GM12878 (cell line): ENCODE measurements around the gene COX6B1. TPM values are rescaled to one million over a fixed set of nuclear protein-coding genes. Genes with fewer than 3 reads are reported as not detected.
A peak's percentile ranks its signal among the peaks of the same experiment; 100 is the strongest.

Experiments
- BACH1 ChIP-seq: fragments of 450-650 bp; IDR thresholded peaks from 2 replicates; pipeline ENCODE4 v1.6.1; 2017; ENCODE audit warnings: mild to moderate bottlenecking, borderline replicate concordance
- BHLHE40 ChIP-seq, 2 experiments: fragments of 450-650 bp in 1 of 2; IDR thresholded peaks; 2 replicates each; pipeline ENCODE4 v1.6.1; 2011 to 2017; ENCODE audit warnings: low read depth in 2 of 2, borderline replicate concordance in 1 of 2, improper control_type of control experiment in 1 of 2, low read length in 1 of 2, mild to moderate bottlenecking in 1 of 2
- CHD4 ChIP-seq: fragments of 200-600 bp; sonication (generic); IDR thresholded peaks from 2 replicates; pipeline ENCODE4 v1.6.1; 2016; ENCODE audit warnings: mild to moderate bottlenecking
- EED ChIP-seq: sonication (generic); IDR thresholded peaks from 2 replicates; pipeline ENCODE4 v1.6.1; 2016; ENCODE audit warnings: antibody characterized with exemption, low read depth
- EP300 ChIP-seq, 2 experiments: fragments of 150-350 bp in 1 of 2; IDR thresholded peaks; 2 replicates each; pipeline ENCODE4 v1.6.1; 2011 to 2012; ENCODE audit warnings: low read depth in 2 of 2, low read length in 2 of 2, borderline replicate concordance in 1 of 2, improper control_type of control experiment in 1 of 2, inconsistent platforms in 1 of 2; ENCODE audit not compliant: control insufficient read depth in 1 of 2
- HDAC6 ChIP-seq: fragments of 200-600 bp; sonication (generic); IDR thresholded peaks from one replicate; pipeline ENCODE4 v1.8.0; 2017; ENCODE audit warnings: antibody characterized with exemption; ENCODE audit not compliant: unreplicated experiment
- MTA2 ChIP-seq: fragments of 450-650 bp; IDR thresholded peaks from 2 replicates; pipeline ENCODE4 v1.6.1; 2016; ENCODE audit warnings: low read depth, mild to moderate bottlenecking, moderate library complexity
- NR2C1 ChIP-seq: fragments of 450-650 bp; IDR thresholded peaks from 2 replicates; pipeline ENCODE4 v1.6.1; 2017; ENCODE audit warnings: antibody characterized with exemption, mild to moderate bottlenecking, moderate library complexity
- PAX5 ChIP-seq: IDR thresholded peaks from 2 replicates; pipeline ENCODE4 v1.6.1; 2011; ENCODE audit warnings: low read depth, low read length, borderline replicate concordance
- PAX8 ChIP-seq: fragments of 450-650 bp; IDR thresholded peaks from 2 replicates; pipeline ENCODE4 v1.6.1; 2017; ENCODE audit warnings: mild to moderate bottlenecking, moderate library complexity
- PBX3 ChIP-seq: IDR thresholded peaks from 2 replicates; pipeline ENCODE4 v1.6.1; 2011; ENCODE audit warnings: mild to moderate bottlenecking, low read depth, low read length, moderate library complexity; ENCODE audit not compliant: insufficient replicate concordance
- RAD21 ChIP-seq: IDR thresholded peaks from 2 replicates; pipeline ENCODE4 v1.6.1; 2011; ENCODE audit warnings: mild to moderate bottlenecking, low read depth, low read length, moderate library complexity; ENCODE audit not compliant: insufficient read depth
- RBBP5 ChIP-seq: fragments of 200-600 bp; sonication (generic); conservative IDR thresholded peaks from 2 replicates; pipeline ENCODE4 v1.6.1; 2016
- SMAD1 ChIP-seq: fragments of 450-650 bp; IDR thresholded peaks from 2 replicates; pipeline ENCODE4 v1.6.1; 2018; ENCODE audit warnings: mild to moderate bottlenecking, low read depth; ENCODE audit not compliant: partially characterized antibody
- SMAD5 ChIP-seq: IDR thresholded peaks from 2 replicates; pipeline ENCODE4 v1.6.1; 2016; ENCODE audit warnings: antibody characterized with exemption, low read depth
- STAT3 ChIP-seq: IDR thresholded peaks from 2 replicates; pipeline ENCODE4 v1.6.1; 2011; ENCODE audit warnings: low read depth, low read length, improper control_type of control experiment
- YY1 ChIP-seq: IDR thresholded peaks from 2 replicates; pipeline ENCODE4 v1.6.1; 2011; ENCODE audit warnings: low read depth, mild to moderate bottlenecking, low read length
- ZBTB33 ChIP-seq: fragments of 450-650 bp; IDR thresholded peaks from 2 replicates; pipeline ENCODE4 v1.6.1; 2017; ENCODE audit warnings: mild to moderate bottlenecking
- ZNF207 ChIP-seq: fragments of 450-650 bp; IDR thresholded peaks from 2 replicates; pipeline ENCODE4 v1.6.1; 2014; ENCODE audit warnings: antibody characterized with exemption, mild to moderate bottlenecking, borderline replicate concordance
- ZSCAN29 ChIP-seq: fragments of 450-650 bp; IDR thresholded peaks from 2 replicates; pipeline ENCODE4 v1.6.1; 2017; ENCODE audit warnings: mild to moderate bottlenecking, moderate library complexity
- polyA plus RNA-seq, 11 experiments: library from polyadenylated mRNA; depleted of rRNA in 4 of 11; unstranded in 6 of 11; stranded (reverse) in 5 of 11; fragments of >200 nt; fragmentation: Nextera tagmentation in 4 of 11; fragmentation: Illumina TruSeq in 1 of 11; extraction: Ambion mirVana in 4 of 11; extraction: Trizol in 1 of 11; gene quantifications; 1 replicate in 1 of 11; 2 replicates in 10 of 11; pipeline versions ENCODE4 v1.2.1 to v1.2.3, GENCODE V29; 2011 to 2016; ENCODE audit warnings: inconsistent platforms in 2 of 11, missing spikeins in 2 of 11, low read depth in 1 of 11
- total RNA-seq, 4 experiments: library from RNA; depleted of rRNA in 3 of 4; stranded (reverse); fragments of >200 nt in 3 of 4; fragmentation: Illumina TruSeq in 1 of 4; extraction: Trizol in 1 of 4; gene quantifications; 2 replicates each; pipeline versions ENCODE4 v1.2.1 to v1.2.3, GENCODE V29; 2013 to 2021
- TF ChIP-seq, protein P1 (sequence below): fragments of 450-650 bp; IDR thresholded peaks from 2 replicates; pipeline ENCODE4 v1.6.1; 2014; ENCODE audit warnings: mild to moderate bottlenecking
- TF ChIP-seq, protein P2 (sequence below): IDR thresholded peaks from 2 replicates; pipeline ENCODE4 v1.6.1; 2011; ENCODE audit warnings: borderline replicate concordance, low read depth, mild to moderate bottlenecking, moderate library complexity, mixed read lengths, low read length; ENCODE audit not compliant: insufficient read depth; ENCODE audit errors: extremely low read length
- TF ChIP-seq, protein P3 (sequence below): IDR thresholded peaks from 2 replicates; pipeline ENCODE4 v1.6.1; 2012; ENCODE audit warnings: low read depth, low read length, improper control_type of control experiment
- TF ChIP-seq, protein P4 (sequence below): fragments of 450-650 bp; IDR thresholded peaks from 2 replicates; pipeline ENCODE4 v1.6.1; 2017; ENCODE audit warnings: mild to moderate bottlenecking, low read depth, inconsistent platforms; ENCODE audit not compliant: poor library complexity, severe bottlenecking

COX6B1 gene
- total and polyA plus RNA-seq, 10 of the 15 experiments (the other 5 are each of a cell fraction or from before 2014, with no cell fraction given) = 500 to 1,700 (median 862) TPM

- TF ChIP-seq STAT3 (no peak), RAD21 (no peak), MTA2 (0 out of 2 replicates have a peak, but pooled peaks have one; percentile 14), SMAD1 (no peak), PBX3 (no peak), NR2C1 (no peak), ZSCAN29 (no peak), BHLHE40 (IDR thresholded peaks at IDR 0.05; ENCODE audit: borderline replicate concordance in 1 of 2, low read depth in 2 of 2, low read length in 1 of 2) (peak; percentile 19 to 51; a peak in 1 of 4 replicates), PAX8 (no peak), CHD4 (no peak), BACH1 (no peak), HDAC6 (no peak), RBBP5 (no peak), EED (no peak), YY1 (no peak), SMAD5 (no peak), ZNF207 (no peak), PAX5 (no peak), ZBTB33 (no peak), EP300 (IDR thresholded peaks at IDR 0.05; ENCODE audit: borderline replicate concordance in 1 of 2, control insufficient read depth in 1 of 2, low read depth in 2 of 2, low read length in 2 of 2) (no peak; a peak in 1 of 4 replicates)
- TF ChIP-seq, protein P1, sequence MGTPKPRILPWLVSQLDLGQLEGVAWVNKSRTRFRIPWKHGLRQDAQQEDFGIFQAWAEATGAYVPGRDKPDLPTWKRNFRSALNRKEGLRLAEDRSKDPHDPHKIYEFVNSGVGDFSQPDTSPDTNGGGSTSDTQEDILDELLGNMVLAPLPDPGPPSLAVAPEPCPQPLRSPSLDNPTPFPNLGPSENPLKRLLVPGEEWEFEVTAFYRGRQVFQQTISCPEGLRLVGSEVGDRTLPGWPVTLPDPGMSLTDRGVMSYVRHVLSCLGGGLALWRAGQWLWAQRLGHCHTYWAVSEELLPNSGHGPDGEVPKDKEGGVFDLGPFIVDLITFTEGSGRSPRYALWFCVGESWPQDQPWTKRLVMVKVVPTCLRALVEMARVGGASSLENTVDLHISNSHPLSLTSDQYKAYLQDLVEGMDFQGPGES = no peak
- TF ChIP-seq, protein P2, sequence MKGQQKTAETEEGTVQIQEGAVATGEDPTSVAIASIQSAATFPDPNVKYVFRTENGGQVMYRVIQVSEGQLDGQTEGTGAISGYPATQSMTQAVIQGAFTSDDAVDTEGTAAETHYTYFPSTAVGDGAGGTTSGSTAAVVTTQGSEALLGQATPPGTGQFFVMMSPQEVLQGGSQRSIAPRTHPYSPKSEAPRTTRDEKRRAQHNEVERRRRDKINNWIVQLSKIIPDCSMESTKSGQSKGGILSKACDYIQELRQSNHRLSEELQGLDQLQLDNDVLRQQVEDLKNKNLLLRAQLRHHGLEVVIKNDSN = no peak
- TF ChIP-seq, protein P3, sequence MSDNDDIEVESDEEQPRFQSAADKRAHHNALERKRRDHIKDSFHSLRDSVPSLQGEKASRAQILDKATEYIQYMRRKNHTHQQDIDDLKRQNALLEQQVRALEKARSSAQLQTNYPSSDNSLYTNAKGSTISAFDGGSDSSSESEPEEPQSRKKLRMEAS = no peak
- TF ChIP-seq, protein P4, sequence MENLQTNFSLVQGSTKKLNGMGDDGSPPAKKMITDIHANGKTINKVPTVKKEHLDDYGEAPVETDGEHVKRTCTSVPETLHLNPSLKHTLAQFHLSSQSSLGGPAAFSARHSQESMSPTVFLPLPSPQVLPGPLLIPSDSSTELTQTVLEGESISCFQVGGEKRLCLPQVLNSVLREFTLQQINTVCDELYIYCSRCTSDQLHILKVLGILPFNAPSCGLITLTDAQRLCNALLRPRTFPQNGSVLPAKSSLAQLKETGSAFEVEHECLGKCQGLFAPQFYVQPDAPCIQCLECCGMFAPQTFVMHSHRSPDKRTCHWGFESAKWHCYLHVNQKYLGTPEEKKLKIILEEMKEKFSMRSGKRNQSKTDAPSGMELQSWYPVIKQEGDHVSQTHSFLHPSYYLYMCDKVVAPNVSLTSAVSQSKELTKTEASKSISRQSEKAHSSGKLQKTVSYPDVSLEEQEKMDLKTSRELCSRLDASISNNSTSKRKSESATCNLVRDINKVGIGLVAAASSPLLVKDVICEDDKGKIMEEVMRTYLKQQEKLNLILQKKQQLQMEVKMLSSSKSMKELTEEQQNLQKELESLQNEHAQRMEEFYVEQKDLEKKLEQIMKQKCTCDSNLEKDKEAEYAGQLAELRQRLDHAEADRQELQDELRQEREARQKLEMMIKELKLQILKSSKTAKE = no peak
These were observed 38.2 kb upstream of the COX6B1 start (continued) for GRCh38 chr19:35609851-35610353.
